ENCODE measurements around the gene PAQR4. TPM values are rescaled to one million over a fixed set of nuclear protein-coding genes. Genes with fewer than 3 reads are reported as not detected.

PAQR4 gene
- total RNA-seq, 2 donors from 2014 or later = 8.8 to 13.2 TPM

GRCh38 chr16:3001316-3001715, 32.2 kb downstream of the PAQR4 start:
- intact Hi-C loops (cut with DNase I) = no loop called here
- DNase-seq (no peak), ATAC-seq (no peak)
- H3K27ac ChIP-seq = no peak overlapping the region
- no peaks in the 10 kb centered on the region for H3K36me3 ChIP-seq (replicated peaks in 1 of 2; ENCODE audit: insufficient read depth in 1 of 2, low read depth in 2 of 2)
- no peaks in the 10 kb centered on the region for H3K9me3 ChIP-seq
- WGBS, 2 donors = 71 to 74% methylated on average over 6 to 10 of the region's 12 CpGs
- TF ChIP-seq CTCF (IDR thresholded peaks at IDR 0.05) (no peak), POLR2A (IDR thresholded peaks at IDR 0.05) (no peak)
- peaks cover 17% of the 10 kb centered on the region for H3K4me1 ChIP-seq
- H3K27me3 ChIP-seq = no peaks in the 10 kb centered on the region
- H3K4me3 ChIP-seq = no peak overlapping the region

- Histone ChIP-seq H3K9me3 (no peaks in the 10 kb centered on the region), H3K4me1 (peaks cover 41% of the 10 kb centered on the region), H3K36me3 (replicated peaks in 1 of 2; ENCODE audit: insufficient read depth in 1 of 2, low read depth in 2 of 2) (no peaks in the 10 kb centered on the region), H3K4me3 (no peak overlapping the region), H3K27ac (peak overlapping the region in 3 of 4 donors; percentile 91 to 96 (median 94)), H3K27me3 (no peaks in the 10 kb centered on the region)
- peak; percentile 86 for ATAC-seq
- DNase-seq = peak; percentile 98 to 99 (median 99)
- peak; percentile 82 to 90 (median 84) for TF ChIP-seq POLR2A (IDR thresholded peaks at IDR 0.05)
- TF ChIP-seq CTCF (IDR thresholded peaks at IDR 0.05) = peak; percentile 30 to 85 (median 66)
- intact Hi-C loops (cut with DNase I) = no loop called here
- 9 to 17% methylated on average over 22 to 47 of the region's 58 CpGs for WGBS, 2 donors
Observed at GRCh38 chr16:3003582-3004270, 34.6 kb downstream of the PAQR4 start.

- no peaks in the 10 kb centered on the region for H3K9me3 ChIP-seq
- WGBS, 2 donors = 0 to 1% methylated on average over 3 to 37 of the region's 67 CpGs
- intact Hi-C loops (cut with DNase I) = no loop called here
- DNase-seq = peak in 2 of 4 donors; percentile 39 to 46
- H3K4me3 ChIP-seq = no peak overlapping the region
- H3K36me3 ChIP-seq (replicated peaks in 1 of 2; ENCODE audit: insufficient read depth in 1 of 2, low read depth in 2 of 2) = no peaks in the 10 kb centered on the region
- peaks cover 47% of the 10 kb centered on the region for H3K4me1 ChIP-seq
- no peaks in the 10 kb centered on the region for H3K27me3 ChIP-seq
- H3K27ac ChIP-seq = peak overlapping the region; percentile 91 to 96 (median 94)
- no peak for TF ChIP-seq CTCF (IDR thresholded peaks at IDR 0.05)
- no peak for TF ChIP-seq POLR2A (IDR thresholded peaks at IDR 0.05)
- peak; percentile 12 for ATAC-seq
Observed at GRCh38 chr16:3004319-3004718, 35.2 kb downstream of the PAQR4 start.

- Histone ChIP-seq H3K36me3 (replicated peaks in 1 of 2; ENCODE audit: insufficient read depth in 1 of 2, low read depth in 2 of 2) (no peaks in the 10 kb centered on the region), H3K27ac (peak overlapping the region; percentile 68 to 94 (median 92))
Observed at GRCh38 chr16:3004781-3005284, 35.7 kb downstream of the PAQR4 start.

More at GRCh38 chr16:3004781-3005284, 35.7 kb downstream of the PAQR4 start:
- TF ChIP-seq CTCF (IDR thresholded peaks at IDR 0.05) (no peak), POLR2A (IDR thresholded peaks at IDR 0.05) (peak; percentile 38 to 85 (median 83))
- peak overlapping the region in 1 of 2 donors; percentile 6 for H3K4me3 ChIP-seq
- peak; percentile 8 for ATAC-seq
- no peaks in the 10 kb centered on the region for H3K27me3 ChIP-seq
- H3K4me1 ChIP-seq = peaks cover 52% of the 10 kb centered on the region
- WGBS, 2 donors = 0 to 4% methylated on average over 20 to 25 of the region's 25 CpGs
- intact Hi-C loops (cut with DNase I) = no loop called here
- DNase-seq = peak; percentile 79 to 85 (median 82)
- no peaks in the 10 kb centered on the region for H3K9me3 ChIP-seq

Data from body of pancreas (tissue), 4 donors.